ENCODE data around the gene EXT2. TPM values are rescaled to one million over a fixed set of nuclear protein-coding genes. Genes with fewer than 3 reads are reported as not detected.

The EXT2 gene
- total and polyA plus RNA-seq, 2 donors from 2014 or later = 29.8 to 54.1 TPM

DNA sequence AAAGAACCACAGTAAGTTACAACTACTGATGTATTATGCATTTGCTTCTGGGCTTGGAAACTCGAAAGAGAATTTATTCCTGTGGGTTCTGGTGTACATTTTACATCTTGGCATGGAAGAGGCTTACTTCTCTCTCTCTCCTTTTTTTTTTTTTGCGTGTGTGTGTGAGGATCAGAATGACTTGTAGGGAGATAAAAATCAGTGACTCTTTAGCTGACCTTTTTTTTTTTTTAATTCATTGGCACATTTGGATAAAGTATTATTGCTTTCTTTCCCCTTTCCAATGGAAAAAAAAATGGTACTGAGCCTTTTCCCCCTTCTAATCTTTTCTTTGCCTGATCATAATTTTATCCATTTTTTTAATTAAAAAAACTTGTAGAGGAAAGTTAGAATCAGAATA, 43.5 kb downstream of the EXT2 start:
- no peaks in the 10 kb centered on the region for H3K27me3 ChIP-seq (ENCODE audit: control insufficient read depth, insufficient read depth, low read length)
- FAIRE-seq (no peak), DNase-seq (no peak)
- no peak overlapping the region for H3K9ac ChIP-seq (ENCODE audit: low read length in 3 of 3)
- no peak overlapping the region for H3K27ac ChIP-seq (ENCODE audit: low read depth in 2 of 2, low read length in 2 of 2)
- no peaks in the 10 kb centered on the region for H3K36me3 ChIP-seq (ENCODE audit: control insufficient read depth in 2 of 3, insufficient read depth in 3 of 3, low read length in 3 of 3)
- no peak overlapping the region for H3K4me3 ChIP-seq (ENCODE audit: low read length in 3 of 3)
- intact Hi-C loops (cut with DNase I) = no loop called here
- TF ChIP-seq, protein P1, sequence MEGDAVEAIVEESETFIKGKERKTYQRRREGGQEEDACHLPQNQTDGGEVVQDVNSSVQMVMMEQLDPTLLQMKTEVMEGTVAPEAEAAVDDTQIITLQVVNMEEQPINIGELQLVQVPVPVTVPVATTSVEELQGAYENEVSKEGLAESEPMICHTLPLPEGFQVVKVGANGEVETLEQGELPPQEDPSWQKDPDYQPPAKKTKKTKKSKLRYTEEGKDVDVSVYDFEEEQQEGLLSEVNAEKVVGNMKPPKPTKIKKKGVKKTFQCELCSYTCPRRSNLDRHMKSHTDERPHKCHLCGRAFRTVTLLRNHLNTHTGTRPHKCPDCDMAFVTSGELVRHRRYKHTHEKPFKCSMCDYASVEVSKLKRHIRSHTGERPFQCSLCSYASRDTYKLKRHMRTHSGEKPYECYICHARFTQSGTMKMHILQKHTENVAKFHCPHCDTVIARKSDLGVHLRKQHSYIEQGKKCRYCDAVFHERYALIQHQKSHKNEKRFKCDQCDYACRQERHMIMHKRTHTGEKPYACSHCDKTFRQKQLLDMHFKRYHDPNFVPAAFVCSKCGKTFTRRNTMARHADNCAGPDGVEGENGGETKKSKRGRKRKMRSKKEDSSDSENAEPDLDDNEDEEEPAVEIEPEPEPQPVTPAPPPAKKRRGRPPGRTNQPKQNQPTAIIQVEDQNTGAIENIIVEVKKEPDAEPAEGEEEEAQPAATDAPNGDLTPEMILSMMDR (IDR thresholded peaks at IDR 0.05; ENCODE audit: borderline replicate concordance, extremely low read depth, insufficient read depth) = no peak
- H3K4me1 ChIP-seq (ENCODE audit: control insufficient read depth in 2 of 3, insufficient read depth in 2 of 3, low read depth in 1 of 3, low read length in 3 of 3) = peaks cover 2 to 14% (median 9%) of the 10 kb centered on the region in 3 donors
- no peaks in the 10 kb centered on the region for H3K9me3 ChIP-seq (ENCODE audit: control insufficient read depth in 2 of 3, insufficient read depth in 1 of 3, low read length in 3 of 3)

DNA sequence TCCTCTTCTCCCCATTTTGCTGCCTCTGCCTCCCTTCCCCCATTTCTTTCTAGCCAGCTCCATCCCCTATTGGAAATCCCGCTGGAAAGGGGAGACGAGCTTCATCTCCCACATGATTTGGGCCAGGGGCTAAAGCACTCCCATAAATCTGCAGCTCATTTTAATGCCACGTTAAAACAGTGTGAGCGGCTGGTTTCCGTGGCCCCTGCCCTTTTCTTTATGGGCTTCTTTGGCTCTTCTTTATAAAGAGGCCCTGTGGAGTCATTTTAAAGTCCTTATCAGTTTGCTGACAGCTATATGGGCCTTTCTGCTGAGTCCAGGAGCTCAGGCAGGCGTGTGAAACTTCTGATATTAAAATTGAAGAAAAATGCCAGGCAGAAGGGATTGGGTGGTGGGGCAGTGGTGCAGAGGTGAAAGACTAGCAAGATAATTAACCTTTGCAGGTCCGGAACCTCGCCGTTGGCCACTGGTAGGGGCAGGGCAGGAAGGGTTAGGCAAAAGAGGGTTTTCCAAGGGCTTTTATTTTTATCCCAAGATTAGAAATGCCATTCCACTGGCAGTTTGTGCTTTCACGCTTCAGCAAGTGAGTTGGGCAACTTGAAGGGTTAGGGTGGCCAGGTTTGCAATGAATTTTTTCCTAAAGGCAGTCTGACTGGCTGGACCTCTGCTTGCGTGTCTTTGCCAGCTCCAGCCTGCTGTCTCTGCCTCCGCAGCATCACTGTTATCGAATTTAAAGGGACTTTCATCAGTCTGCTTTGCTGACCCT, 44.3 kb downstream of the EXT2 start:
- DNase-seq (peak in 4 of 5 donors; percentile 47 to 91 (median 75)), FAIRE-seq (no peak)
- Histone ChIP-seq H3K27me3 (ENCODE audit: control insufficient read depth, insufficient read depth, low read length) (no peaks in the 10 kb centered on the region), H3K36me3 (ENCODE audit: control insufficient read depth in 2 of 3, insufficient read depth in 3 of 3, low read length in 3 of 3) (no peaks in the 10 kb centered on the region), H3K4me1 (ENCODE audit: control insufficient read depth in 2 of 3, insufficient read depth in 2 of 3, low read depth in 1 of 3, low read length in 3 of 3) (peaks cover 2 to 22% (median 13%) of the 10 kb centered on the region in 3 donors), H3K9me3 (ENCODE audit: control insufficient read depth in 2 of 3, insufficient read depth in 1 of 3, low read length in 3 of 3) (no peaks in the 10 kb centered on the region), H3K9ac (ENCODE audit: low read length in 3 of 3) (no peak overlapping the region), H3K4me3 (ENCODE audit: low read length in 3 of 3) (no peak overlapping the region), H3K27ac (ENCODE audit: low read depth in 2 of 2, low read length in 2 of 2) (peak overlapping the region in 1 of 2 donors; percentile 18)
- intact Hi-C loops (cut with DNase I) = no loop called here
- TF ChIP-seq, protein P1 (IDR thresholded peaks at IDR 0.05; ENCODE audit: borderline replicate concordance, extremely low read depth, insufficient read depth) = no peak

DNA sequence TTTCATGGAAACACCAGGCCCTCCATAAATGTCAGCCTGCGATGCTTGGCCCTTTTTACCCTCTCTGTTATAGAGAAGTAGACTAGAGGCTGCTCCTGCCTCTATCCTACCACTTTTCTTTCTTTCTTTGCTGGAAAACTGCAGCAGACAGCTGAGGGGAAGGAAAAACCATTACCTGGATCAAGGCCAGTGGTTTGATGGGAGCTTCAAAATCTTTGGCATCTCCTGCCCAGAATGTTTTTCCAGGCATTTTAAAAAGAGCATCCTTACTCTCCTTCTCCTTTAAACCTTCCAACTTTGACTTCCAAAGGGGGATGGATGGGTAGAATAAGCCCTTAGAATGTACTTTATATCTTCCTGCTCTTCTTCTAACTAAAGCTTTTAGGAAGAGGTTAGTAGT, 44.9 kb downstream of the EXT2 start:
- TF ChIP-seq, protein P1 (IDR thresholded peaks at IDR 0.05; ENCODE audit: borderline replicate concordance, extremely low read depth, insufficient read depth) = no peak
- Histone ChIP-seq H3K9ac (ENCODE audit: low read length in 3 of 3) (no peak overlapping the region), H3K27ac (ENCODE audit: low read depth in 2 of 2, low read length in 2 of 2) (no peak overlapping the region), H3K4me3 (ENCODE audit: low read length in 3 of 3) (no peak overlapping the region), H3K27me3 (ENCODE audit: control insufficient read depth, insufficient read depth, low read length) (no peaks in the 10 kb centered on the region), H3K4me1 (ENCODE audit: control insufficient read depth in 2 of 3, insufficient read depth in 2 of 3, low read depth in 1 of 3, low read length in 3 of 3) (peaks cover 2 to 22% (median 13%) of the 10 kb centered on the region in 3 donors), H3K36me3 (ENCODE audit: control insufficient read depth in 2 of 3, insufficient read depth in 3 of 3, low read length in 3 of 3) (peaks cover 0 to 2% (median 0%) of the 10 kb centered on the region in 3 donors), H3K9me3 (ENCODE audit: control insufficient read depth in 2 of 3, insufficient read depth in 1 of 3, low read length in 3 of 3) (no peaks in the 10 kb centered on the region)
- no peak for FAIRE-seq
- intact Hi-C loops (cut with DNase I) = no loop called here
- peak in 1 of 5 donors; percentile 7 for DNase-seq

Measured in kidney (tissue), 14 donors.